HUES6 (cell line): ENCODE measurements around the gene ZNF365.
A peak's percentile ranks its signal among the peaks of the same experiment; 100 is the strongest.
"Not testable (repeated sequence)": the region's sequence is repeated elsewhere in the genome, so short reads cannot be mapped to it uniquely, and the experiment has no call there.

Source experiments
- H3K27ac ChIP-seq: 2 replicates; pipeline ENCODE4 v1.7.0; 2013; ENCODE audit warnings: low read depth, mild to moderate bottlenecking, low read length, inconsistent platforms
- H3K27me3 ChIP-seq: 2 replicates; pipeline ENCODE4 v1.6.1; 2013; ENCODE audit warnings: low read length; ENCODE audit not compliant: control insufficient read depth, insufficient read depth
- H3K36me3 ChIP-seq: 2 replicates; pipeline ENCODE4 v1.6.1; 2013; ENCODE audit warnings: low read length; ENCODE audit not compliant: control insufficient read depth, insufficient read depth
- H3K4me1 ChIP-seq: 2 replicates; pipeline ENCODE4 v1.6.1; 2013; ENCODE audit warnings: low read length; ENCODE audit not compliant: control insufficient read depth, insufficient read depth
- H3K4me3 ChIP-seq: 2 replicates; pipeline ENCODE4 v1.5.1; 2013; ENCODE audit warnings: low read depth, low read length
- H3K9ac ChIP-seq: one replicate; pipeline ENCODE4 v1.6.1; 2013; ENCODE audit warnings: mild to moderate bottlenecking, low read length
- H3K9me3 ChIP-seq: 2 replicates; pipeline ENCODE4 v1.6.1; 2013; ENCODE audit warnings: low read depth, low read length; ENCODE audit not compliant: control insufficient read depth, insufficient read depth

The ZNF365 gene

GRCh38 chr10:62343000-62343399, 31.2 kb upstream of the ZNF365 start:
- no peaks in the 10 kb centered on the region for H3K4me1 ChIP-seq
- no peak overlapping the region for H3K9ac ChIP-seq
- no peak overlapping the region for H3K27ac ChIP-seq
- no peak overlapping the region for H3K4me3 ChIP-seq
- H3K36me3 ChIP-seq, result no peaks in the 10 kb centered on the region
- H3K9me3 ChIP-seq, result peaks cover 61% of the 10 kb centered on the region
- no peaks in the 10 kb centered on the region for H3K27me3 ChIP-seq

- Histone ChIP-seq H3K9ac (no peak overlapping the region), H3K4me1 (no peaks in the 10 kb centered on the region), H3K4me3 (no peak overlapping the region), H3K9me3 (peaks cover 42% of the 10 kb centered on the region), H3K27ac (no peak overlapping the region), H3K36me3 (no peaks in the 10 kb centered on the region), H3K27me3 (no peaks in the 10 kb centered on the region)
Observed at GRCh38 chr10:62348029-62348428, 26.1 kb upstream of the ZNF365 start.

GRCh38 chr10:62352356-62352970, 21.7 kb upstream of the ZNF365 start:
- H3K9me3 ChIP-seq, result peaks cover 21% of the 10 kb centered on the region
- H3K36me3 ChIP-seq, result no peaks in the 10 kb centered on the region
- H3K4me3 ChIP-seq, result no peak overlapping the region
- H3K9ac ChIP-seq, result no peak overlapping the region
- no peaks in the 10 kb centered on the region for H3K27me3 ChIP-seq
- H3K4me1 ChIP-seq, result no peaks in the 10 kb centered on the region
- H3K27ac ChIP-seq, result no peak overlapping the region

GRCh38 chr10:62354916-62355315, 19.3 kb upstream of the ZNF365 start:
- no peak overlapping the region for H3K9ac ChIP-seq
- peaks cover 12% of the 10 kb centered on the region for H3K9me3 ChIP-seq
- no peaks in the 10 kb centered on the region for H3K36me3 ChIP-seq
- H3K4me3 ChIP-seq, result no peak overlapping the region
- no peaks in the 10 kb centered on the region for H3K27me3 ChIP-seq
- no peak overlapping the region for H3K27ac ChIP-seq
- H3K4me1 ChIP-seq, result no peaks in the 10 kb centered on the region

GRCh38 chr10:62356447-62356846, 17.7 kb upstream of the ZNF365 start:
- no peak overlapping the region for H3K27ac ChIP-seq
- H3K36me3 ChIP-seq, result no peaks in the 10 kb centered on the region
- no peaks in the 10 kb centered on the region for H3K4me1 ChIP-seq
- H3K27me3 ChIP-seq, result no peaks in the 10 kb centered on the region
- H3K9ac ChIP-seq, result no peak overlapping the region
- no peak overlapping the region for H3K4me3 ChIP-seq
- peaks cover 5% of the 10 kb centered on the region for H3K9me3 ChIP-seq

GRCh38 chr10:62358151-62358550, 16.0 kb upstream of the ZNF365 start:
- not testable (repeated sequence) for H3K27me3 ChIP-seq, H3K4me3 ChIP-seq, H3K27ac ChIP-seq, H3K9ac ChIP-seq, H3K4me1 ChIP-seq, H3K36me3 ChIP-seq, H3K9me3 ChIP-seq

GRCh38 chr10:62373639-62373994, 552 bp upstream of the ZNF365 start:
- no peak overlapping the region for H3K27ac ChIP-seq
- H3K9me3 ChIP-seq, result no peaks in the 10 kb centered on the region
- 0 out of 2 replicates have a peak, but pooled peaks cover 3% of the 10 kb centered on the region for H3K4me1 ChIP-seq
- no peaks in the 10 kb centered on the region for H3K36me3 ChIP-seq
- H3K4me3 ChIP-seq, result peak overlapping the region; percentile 59
- H3K9ac ChIP-seq, result no peak overlapping the region
- peaks cover 44% of the 10 kb centered on the region for H3K27me3 ChIP-seq

- Histone ChIP-seq H3K4me1 (0 out of 2 replicates have a peak, but pooled peaks cover 3% of the 10 kb centered on the region), H3K27me3 (peaks cover 44% of the 10 kb centered on the region), H3K9ac (no peak overlapping the region), H3K4me3 (peak overlapping the region; percentile 59), H3K9me3 (no peaks in the 10 kb centered on the region), H3K27ac (no peak overlapping the region), H3K36me3 (no peaks in the 10 kb centered on the region)
Observed at GRCh38 chr10:62374862-62375710, 917 bp downstream of the ZNF365 start.

- Histone ChIP-seq H3K36me3 (no peaks in the 10 kb centered on the region), H3K27me3 (peaks cover 44% of the 10 kb centered on the region), H3K27ac (no peak overlapping the region), H3K9ac (no peak overlapping the region), H3K4me1 (0 out of 2 replicates have a peak, but pooled peaks cover 3% of the 10 kb centered on the region), H3K4me3 (no peak overlapping the region), H3K9me3 (no peaks in the 10 kb centered on the region)
Observed at GRCh38 chr10:62376071-62377025, 2.2 kb downstream of the ZNF365 start.

GRCh38 chr10:62377026-62377415, 2.9 kb downstream of the ZNF365 start:
- Histone ChIP-seq H3K4me3 (no peak overlapping the region), H3K9ac (no peak overlapping the region), H3K27me3 (peaks cover 44% of the 10 kb centered on the region), H3K36me3 (no peaks in the 10 kb centered on the region), H3K27ac (no peak overlapping the region), H3K9me3 (no peaks in the 10 kb centered on the region), H3K4me1 (0 out of 2 replicates have a peak, but pooled peaks cover 3% of the 10 kb centered on the region)
